WTC11 (cell line): ENCODE results near the gene DUSP15. TPM values are rescaled to one million over a fixed set of nuclear protein-coding genes. Genes with fewer than 3 reads are reported as not detected.

Source experiments
- ATAC-seq: fragments of 200-7000 bp; cut with Tn5 transposase; 2 replicates; pipeline ENCODE4 v1.10.0; 2021; ENCODE audit warnings: mild to moderate bottlenecking, moderate library complexity
- CTCF ChIA-PET: fragments of 300-600 bp; sonication (Branson Sonifier 250); formaldehyde crosslinking; loops from one replicate; lab custom pipeline; 2021; ENCODE audit warnings: antibody characterized with exemption; lab: Charles Lee
- POLR2A ChIA-PET: fragments of 350-600 bp; sonication (Branson Sonifier 250); formaldehyde crosslinking; loops from one replicate; lab custom pipeline; 2021; ENCODE audit warnings: antibody characterized with exemption; lab: Charles Lee
- DNase-seq: peaks from one replicate; pipeline ENCODE4 v3.0.0; 2021; ENCODE audit warnings: low spot score
- H3K27ac Mint-ChIP-seq: 2 replicates; pipeline ENCODE4 v1.8.0; 2021; ENCODE audit warnings: mixed read lengths
- H3K27me3 Mint-ChIP-seq: 2 replicates; pipeline ENCODE4 v1.8.0; 2021; ENCODE audit warnings: low read depth, mild to moderate bottlenecking, moderate library complexity, mixed read lengths
- H3K36me3 Mint-ChIP-seq: 2 replicates; pipeline ENCODE4 v1.8.0; 2021; ENCODE audit warnings: mixed read lengths
- H3K4me1 Mint-ChIP-seq: 2 replicates; pipeline ENCODE4 v1.8.0; 2022; ENCODE audit warnings: mixed read lengths
- H3K4me3 Mint-ChIP-seq: 2 replicates; pipeline ENCODE4 v1.8.0; 2021; ENCODE audit warnings: mild to moderate bottlenecking, moderate library complexity, mixed read lengths
- H3K9me3 Mint-ChIP-seq: 2 replicates; pipeline ENCODE4 v1.8.0; 2021; ENCODE audit warnings: mixed read lengths
- ATF1 ChIP-seq: sonication (generic); formaldehyde crosslinking; IDR thresholded peaks from 2 replicates; pipeline ENCODE4 v1.8.1; 2023; ENCODE audit warnings: mild to moderate bottlenecking, moderate library complexity, missing genetic modification reagents
- ATF3 ChIP-seq: sonication (generic); formaldehyde crosslinking; conservative IDR thresholded peaks from 2 replicates; pipeline ENCODE4 v1.8.1; 2022; ENCODE audit warnings: mild to moderate bottlenecking, missing genetic modification reagents
- E2F5 ChIP-seq: sonication (generic); formaldehyde crosslinking; IDR thresholded peaks from 2 replicates; pipeline ENCODE4 v1.8.1; 2022; ENCODE audit warnings: mild to moderate bottlenecking, moderate library complexity, missing genetic modification reagents
- FOXJ3 ChIP-seq: sonication (generic); formaldehyde crosslinking; IDR thresholded peaks from 2 replicates; pipeline ENCODE4 v1.9.0; 2021; ENCODE audit warnings: missing genetic modification reagents, mild to moderate bottlenecking, borderline replicate concordance
- FOXP4 ChIP-seq: sonication (generic); formaldehyde crosslinking; IDR thresholded peaks from 2 replicates; pipeline ENCODE4 v1.8.0; 2022; ENCODE audit warnings: mild to moderate bottlenecking, missing genetic modification reagents
- IRF1 ChIP-seq: sonication (generic); formaldehyde crosslinking; IDR thresholded peaks from 2 replicates; pipeline ENCODE4 v1.8.0; 2023; ENCODE audit warnings: missing genetic modification reagents
- NFE2L1 ChIP-seq: sonication (generic); formaldehyde crosslinking; IDR thresholded peaks from 2 replicates; pipeline ENCODE4 v1.8.1; 2023; ENCODE audit warnings: missing genetic modification reagents
- OVOL2 ChIP-seq: fragments of 250-450 bp; sonication (Bioruptor Pico); IDR thresholded peaks from 2 replicates; pipeline ENCODE4 v1.9.0; 2021; ENCODE audit warnings: mild to moderate bottlenecking, borderline replicate concordance
- PRRX2 ChIP-seq: fragments of 250-450 bp; sonication (Bioruptor Pico); IDR thresholded peaks from 2 replicates; pipeline ENCODE4 v1.8.0; 2021; ENCODE audit warnings: mild to moderate bottlenecking
- SOX15 ChIP-seq: fragments of 250-450 bp; sonication (Bioruptor Pico); IDR thresholded peaks from 2 replicates; pipeline ENCODE4 v1.9.0; 2021; ENCODE audit warnings: mild to moderate bottlenecking
- TCF7 ChIP-seq: sonication (generic); formaldehyde crosslinking; IDR thresholded peaks from 2 replicates; pipeline ENCODE4 v1.8.0; 2022; ENCODE audit warnings: mild to moderate bottlenecking, low read depth, missing genetic modification reagents, moderate library complexity
- TEAD4 ChIP-seq: sonication (generic); formaldehyde crosslinking; IDR thresholded peaks from 2 replicates; pipeline ENCODE4 v1.8.0; 2022; ENCODE audit warnings: mild to moderate bottlenecking, missing genetic modification reagents
- USF1 ChIP-seq: sonication (generic); formaldehyde crosslinking; IDR thresholded peaks from 2 replicates; pipeline ENCODE4 v1.8.0; 2022; ENCODE audit warnings: mild to moderate bottlenecking, missing genetic modification reagents
- ZNF263 ChIP-seq: sonication (generic); formaldehyde crosslinking; IDR thresholded peaks from 2 replicates; pipeline ENCODE4 v1.8.1; 2022; ENCODE audit warnings: low read depth, mild to moderate bottlenecking, moderate library complexity, missing genetic modification reagents
- ZNF396 ChIP-seq: fragments of 250-450 bp; sonication (Bioruptor Pico); IDR thresholded peaks from 2 replicates; pipeline ENCODE4 v1.8.0; 2021; ENCODE audit warnings: mild to moderate bottlenecking, moderate library complexity, borderline replicate concordance
- ZNF512 ChIP-seq: sonication (generic); formaldehyde crosslinking; IDR thresholded peaks from 2 replicates; pipeline ENCODE4 v1.8.1; 2022; ENCODE audit warnings: missing genetic modification reagents, borderline replicate concordance
- total RNA-seq: library from RNA; stranded (reverse); gene quantifications from 3 replicates; pipeline ENCODE4 v1.2.3, GENCODE V29; 2021
- TF ChIP-seq, protein P1 (sequence below): fragments of 250-450 bp; sonication (Bioruptor Pico); IDR thresholded peaks from 2 replicates; pipeline ENCODE4 v1.9.0; 2021; ENCODE audit warnings: mild to moderate bottlenecking, borderline replicate concordance
- TF ChIP-seq, protein P2 (sequence below): sonication (generic); formaldehyde crosslinking; IDR thresholded peaks from 2 replicates; pipeline ENCODE4 v1.8.0; 2023; ENCODE audit warnings: mild to moderate bottlenecking, missing genetic modification reagents
- TF ChIP-seq, protein P3 (sequence below): sonication (generic); formaldehyde crosslinking; IDR thresholded peaks from 2 replicates; pipeline ENCODE4 v1.8.1; 2022; ENCODE audit warnings: low read depth, missing genetic modification reagents, borderline replicate concordance

The DUSP15 gene
- total RNA-seq, 1 experiment from 2014 or later = 1.7 TPM

DNA sequence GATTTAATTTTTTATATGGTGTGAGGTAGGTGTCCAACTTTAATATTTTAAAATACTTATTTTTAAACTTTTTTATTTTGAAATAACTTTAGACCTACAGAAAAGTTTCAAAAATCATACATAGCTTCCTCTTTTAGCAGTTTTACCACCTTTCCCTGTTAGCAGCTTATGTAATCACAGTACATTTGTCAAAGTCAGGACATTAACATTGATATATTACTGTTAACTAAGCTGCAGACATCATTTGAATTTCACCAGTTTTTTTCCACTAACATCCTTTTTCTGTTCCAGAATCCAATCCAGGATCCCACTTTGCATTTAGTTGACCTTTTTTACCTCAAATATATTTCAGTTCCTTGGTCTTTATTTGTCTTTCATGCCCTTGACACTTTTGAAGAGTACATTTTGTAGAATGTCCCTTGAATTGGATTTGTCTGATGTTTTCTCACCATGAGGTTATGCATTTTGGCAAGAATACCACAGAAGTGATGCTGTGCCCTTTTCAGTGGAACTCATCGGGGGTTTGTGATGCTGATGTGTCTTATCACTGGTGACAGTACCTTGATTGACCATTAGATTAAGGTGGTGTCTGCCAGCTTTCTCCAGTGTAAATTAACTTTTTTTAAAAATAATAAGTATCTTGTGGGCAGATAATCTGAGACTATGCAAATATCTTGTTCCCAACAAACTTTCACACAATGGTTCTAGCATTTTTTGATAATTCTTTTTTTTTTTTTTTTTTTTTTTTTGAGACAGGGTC lies 33.5 kb upstream of the DUSP15 start:
- Mint-ChIP-seq H3K27me3 (no peaks in the 10 kb centered on the region), H3K36me3 (no peaks in the 10 kb centered on the region), H3K4me1 (peaks cover 8% of the 10 kb centered on the region), H3K9me3 (no peaks in the 10 kb centered on the region), H3K4me3 (no peak overlapping the region), H3K27ac (no peak overlapping the region)
- CTCF ChIA-PET = interaction anchor here (0.7 kb wide), 2 partner anchors 57 to 161 kb away, joined by 3 read pairs; no protein-coding TSS in a partner anchor
- no peak for DNase-seq
- ATAC-seq = no peak
- TF ChIP-seq USF1 (CRISPR knock-in tag) (no peak), PRRX2 (CRISPR knock-in tag) (no peak), TCF7 (CRISPR knock-in tag) (no peak), NFE2L1 (no peak), ATF1 (no peak), ZNF263 (CRISPR knock-in tag) (no peak), FOXJ3 (no peak), ZNF396 (CRISPR knock-in tag) (no peak), TEAD4 (no peak), OVOL2 (CRISPR knock-in tag) (no peak), FOXP4 (no peak), E2F5 (CRISPR knock-in tag) (no peak), IRF1 (CRISPR knock-in tag) (no peak), SOX15 (CRISPR knock-in tag) (no peak), ATF3 (CRISPR knock-in tag) (no peak), ZNF512 (CRISPR knock-in tag) (no peak)
- TF ChIP-seq, protein P1, sequence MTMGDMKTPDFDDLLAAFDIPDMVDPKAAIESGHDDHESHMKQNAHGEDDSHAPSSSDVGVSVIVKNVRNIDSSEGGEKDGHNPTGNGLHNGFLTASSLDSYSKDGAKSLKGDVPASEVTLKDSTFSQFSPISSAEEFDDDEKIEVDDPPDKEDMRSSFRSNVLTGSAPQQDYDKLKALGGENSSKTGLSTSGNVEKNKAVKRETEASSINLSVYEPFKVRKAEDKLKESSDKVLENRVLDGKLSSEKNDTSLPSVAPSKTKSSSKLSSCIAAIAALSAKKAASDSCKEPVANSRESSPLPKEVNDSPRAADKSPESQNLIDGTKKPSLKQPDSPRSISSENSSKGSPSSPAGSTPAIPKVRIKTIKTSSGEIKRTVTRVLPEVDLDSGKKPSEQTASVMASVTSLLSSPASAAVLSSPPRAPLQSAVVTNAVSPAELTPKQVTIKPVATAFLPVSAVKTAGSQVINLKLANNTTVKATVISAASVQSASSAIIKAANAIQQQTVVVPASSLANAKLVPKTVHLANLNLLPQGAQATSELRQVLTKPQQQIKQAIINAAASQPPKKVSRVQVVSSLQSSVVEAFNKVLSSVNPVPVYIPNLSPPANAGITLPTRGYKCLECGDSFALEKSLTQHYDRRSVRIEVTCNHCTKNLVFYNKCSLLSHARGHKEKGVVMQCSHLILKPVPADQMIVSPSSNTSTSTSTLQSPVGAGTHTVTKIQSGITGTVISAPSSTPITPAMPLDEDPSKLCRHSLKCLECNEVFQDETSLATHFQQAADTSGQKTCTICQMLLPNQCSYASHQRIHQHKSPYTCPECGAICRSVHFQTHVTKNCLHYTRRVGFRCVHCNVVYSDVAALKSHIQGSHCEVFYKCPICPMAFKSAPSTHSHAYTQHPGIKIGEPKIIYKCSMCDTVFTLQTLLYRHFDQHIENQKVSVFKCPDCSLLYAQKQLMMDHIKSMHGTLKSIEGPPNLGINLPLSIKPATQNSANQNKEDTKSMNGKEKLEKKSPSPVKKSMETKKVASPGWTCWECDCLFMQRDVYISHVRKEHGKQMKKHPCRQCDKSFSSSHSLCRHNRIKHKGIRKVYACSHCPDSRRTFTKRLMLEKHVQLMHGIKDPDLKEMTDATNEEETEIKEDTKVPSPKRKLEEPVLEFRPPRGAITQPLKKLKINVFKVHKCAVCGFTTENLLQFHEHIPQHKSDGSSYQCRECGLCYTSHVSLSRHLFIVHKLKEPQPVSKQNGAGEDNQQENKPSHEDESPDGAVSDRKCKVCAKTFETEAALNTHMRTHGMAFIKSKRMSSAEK = no peak
- TF ChIP-seq, protein P2, sequence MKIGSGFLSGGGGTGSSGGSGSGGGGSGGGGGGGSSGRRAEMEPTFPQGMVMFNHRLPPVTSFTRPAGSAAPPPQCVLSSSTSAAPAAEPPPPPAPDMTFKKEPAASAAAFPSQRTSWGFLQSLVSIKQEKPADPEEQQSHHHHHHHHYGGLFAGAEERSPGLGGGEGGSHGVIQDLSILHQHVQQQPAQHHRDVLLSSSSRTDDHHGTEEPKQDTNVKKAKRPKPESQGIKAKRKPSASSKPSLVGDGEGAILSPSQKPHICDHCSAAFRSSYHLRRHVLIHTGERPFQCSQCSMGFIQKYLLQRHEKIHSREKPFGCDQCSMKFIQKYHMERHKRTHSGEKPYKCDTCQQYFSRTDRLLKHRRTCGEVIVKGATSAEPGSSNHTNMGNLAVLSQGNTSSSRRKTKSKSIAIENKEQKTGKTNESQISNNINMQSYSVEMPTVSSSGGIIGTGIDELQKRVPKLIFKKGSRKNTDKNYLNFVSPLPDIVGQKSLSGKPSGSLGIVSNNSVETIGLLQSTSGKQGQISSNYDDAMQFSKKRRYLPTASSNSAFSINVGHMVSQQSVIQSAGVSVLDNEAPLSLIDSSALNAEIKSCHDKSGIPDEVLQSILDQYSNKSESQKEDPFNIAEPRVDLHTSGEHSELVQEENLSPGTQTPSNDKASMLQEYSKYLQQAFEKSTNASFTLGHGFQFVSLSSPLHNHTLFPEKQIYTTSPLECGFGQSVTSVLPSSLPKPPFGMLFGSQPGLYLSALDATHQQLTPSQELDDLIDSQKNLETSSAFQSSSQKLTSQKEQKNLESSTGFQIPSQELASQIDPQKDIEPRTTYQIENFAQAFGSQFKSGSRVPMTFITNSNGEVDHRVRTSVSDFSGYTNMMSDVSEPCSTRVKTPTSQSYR = no peak
- TF ChIP-seq, protein P3, sequence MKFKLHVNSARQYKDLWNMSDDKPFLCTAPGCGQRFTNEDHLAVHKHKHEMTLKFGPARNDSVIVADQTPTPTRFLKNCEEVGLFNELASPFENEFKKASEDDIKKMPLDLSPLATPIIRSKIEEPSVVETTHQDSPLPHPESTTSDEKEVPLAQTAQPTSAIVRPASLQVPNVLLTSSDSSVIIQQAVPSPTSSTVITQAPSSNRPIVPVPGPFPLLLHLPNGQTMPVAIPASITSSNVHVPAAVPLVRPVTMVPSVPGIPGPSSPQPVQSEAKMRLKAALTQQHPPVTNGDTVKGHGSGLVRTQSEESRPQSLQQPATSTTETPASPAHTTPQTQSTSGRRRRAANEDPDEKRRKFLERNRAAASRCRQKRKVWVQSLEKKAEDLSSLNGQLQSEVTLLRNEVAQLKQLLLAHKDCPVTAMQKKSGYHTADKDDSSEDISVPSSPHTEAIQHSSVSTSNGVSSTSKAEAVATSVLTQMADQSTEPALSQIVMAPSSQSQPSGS (CRISPR knock-in tag) = no peak
- POLR2A ChIA-PET = no interaction called here
